GM21447 (cell line): ENCODE measurements around the gene CLSTN3.

ENCODE experiments used
- ATAC-seq: cut with Tn5 transposase; IDR thresholded peaks from one replicate; pipeline ENCODE4 v1.9.1; 2021; ENCODE audit not compliant: unreplicated experiment

Gene CLSTN3

DNA sequence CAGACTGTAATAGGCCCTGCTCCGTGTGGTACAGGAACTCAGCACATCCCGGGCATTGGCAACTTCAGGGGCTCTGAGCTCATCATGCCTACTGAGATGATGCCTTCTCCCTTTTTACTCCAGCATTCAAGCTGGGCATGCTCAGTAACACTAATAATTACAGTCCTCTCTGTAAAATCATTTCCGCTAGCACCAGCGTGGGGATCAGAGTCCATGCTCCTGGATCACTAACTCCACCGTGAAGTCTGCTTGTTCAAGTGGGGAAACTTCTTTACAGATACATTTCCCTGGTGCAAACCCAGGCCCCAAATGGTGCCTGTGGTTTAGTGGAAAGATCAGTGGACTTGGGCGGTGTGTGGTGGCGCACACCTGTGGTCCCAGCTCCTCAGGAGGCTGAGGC lies 16.7 kb downstream of the CLSTN3 start:
- ATAC-seq: no peak

DNA sequence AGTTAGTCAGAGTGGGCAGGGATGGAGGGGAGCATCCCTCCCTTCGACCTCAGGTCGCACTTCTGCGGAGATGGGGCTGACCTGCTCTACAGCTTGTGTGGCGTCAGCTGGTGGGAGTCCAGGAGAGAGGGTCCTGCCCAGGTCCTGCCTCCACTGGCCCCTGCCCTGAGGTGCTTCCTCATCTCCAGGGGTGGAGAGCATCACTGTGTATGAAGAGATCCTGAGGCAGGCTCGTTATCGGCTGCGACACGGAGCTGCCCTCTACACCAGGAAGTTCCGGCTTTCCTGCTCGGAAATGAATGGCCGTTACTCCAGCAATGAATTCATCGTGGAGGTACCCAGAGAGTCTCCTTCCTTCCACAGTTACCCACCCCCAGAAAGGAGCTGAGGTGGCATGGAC lies 20.2 kb downstream of the CLSTN3 start:
- no peak for ATAC-seq

GRCh38 chr12:7150841-7151240 lies 20.7 kb downstream of the CLSTN3 start:
- no peak for ATAC-seq

DNA sequence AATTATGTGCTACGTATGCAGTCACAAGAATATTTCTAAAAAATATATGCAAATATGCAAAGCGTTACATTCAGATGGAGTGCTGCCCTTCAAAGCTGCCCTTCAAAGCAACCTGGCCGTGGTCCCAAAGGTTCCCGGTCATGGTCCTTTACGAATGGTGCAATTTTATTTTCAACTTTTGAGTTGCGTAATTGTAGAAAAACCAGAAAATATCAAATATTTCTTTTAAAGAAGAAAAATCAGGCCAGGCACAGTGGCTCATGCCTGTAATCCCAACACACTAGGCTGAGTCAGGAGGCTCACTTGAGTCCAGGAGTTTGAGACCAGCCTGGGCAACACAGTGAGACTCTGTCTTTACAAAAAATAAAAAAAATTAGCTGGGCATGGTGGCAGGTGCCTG lies 21.4 kb downstream of the CLSTN3 start:
- no peak for ATAC-seq

- ATAC-seq: no peak
Observed at GRCh38 chr12:7152818-7153217, 22.6 kb downstream of the CLSTN3 start.

GRCh38 chr12:7154042-7154441 lies 23.9 kb downstream of the CLSTN3 start:
- ATAC-seq: no peak

- ATAC-seq: no peak
Observed at GRCh38 chr12:7154901-7155470, 24.8 kb downstream of the CLSTN3 start.

DNA sequence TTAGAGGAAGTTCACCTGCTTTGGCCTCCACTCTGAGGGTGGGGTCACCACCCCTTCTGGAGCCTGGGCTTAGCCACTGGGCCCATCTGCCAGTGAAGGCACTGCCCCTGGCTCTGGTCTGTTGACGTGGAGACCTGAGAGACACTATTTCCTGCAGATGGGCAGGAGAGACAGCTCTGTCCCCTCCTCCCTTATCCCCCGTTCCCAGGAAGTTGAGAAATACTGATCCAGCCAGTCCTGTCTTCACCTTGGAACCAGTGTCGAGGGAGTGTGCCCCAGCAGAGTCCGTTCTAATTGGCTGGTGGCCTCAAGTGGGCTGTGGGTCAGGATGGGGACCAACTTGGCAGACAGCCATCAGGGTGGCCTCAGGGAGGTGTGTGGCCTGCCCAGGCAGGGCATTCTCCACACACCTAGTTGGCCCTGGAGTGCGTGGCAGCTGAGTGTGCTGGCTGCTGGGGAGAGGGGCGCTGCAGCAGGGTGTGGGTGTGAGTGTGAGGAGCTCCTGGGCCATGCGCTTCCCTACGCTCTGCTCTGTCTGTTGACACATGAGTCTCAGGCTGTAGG lies 25.4 kb downstream of the CLSTN3 start:
- no peak for ATAC-seq

DNA sequence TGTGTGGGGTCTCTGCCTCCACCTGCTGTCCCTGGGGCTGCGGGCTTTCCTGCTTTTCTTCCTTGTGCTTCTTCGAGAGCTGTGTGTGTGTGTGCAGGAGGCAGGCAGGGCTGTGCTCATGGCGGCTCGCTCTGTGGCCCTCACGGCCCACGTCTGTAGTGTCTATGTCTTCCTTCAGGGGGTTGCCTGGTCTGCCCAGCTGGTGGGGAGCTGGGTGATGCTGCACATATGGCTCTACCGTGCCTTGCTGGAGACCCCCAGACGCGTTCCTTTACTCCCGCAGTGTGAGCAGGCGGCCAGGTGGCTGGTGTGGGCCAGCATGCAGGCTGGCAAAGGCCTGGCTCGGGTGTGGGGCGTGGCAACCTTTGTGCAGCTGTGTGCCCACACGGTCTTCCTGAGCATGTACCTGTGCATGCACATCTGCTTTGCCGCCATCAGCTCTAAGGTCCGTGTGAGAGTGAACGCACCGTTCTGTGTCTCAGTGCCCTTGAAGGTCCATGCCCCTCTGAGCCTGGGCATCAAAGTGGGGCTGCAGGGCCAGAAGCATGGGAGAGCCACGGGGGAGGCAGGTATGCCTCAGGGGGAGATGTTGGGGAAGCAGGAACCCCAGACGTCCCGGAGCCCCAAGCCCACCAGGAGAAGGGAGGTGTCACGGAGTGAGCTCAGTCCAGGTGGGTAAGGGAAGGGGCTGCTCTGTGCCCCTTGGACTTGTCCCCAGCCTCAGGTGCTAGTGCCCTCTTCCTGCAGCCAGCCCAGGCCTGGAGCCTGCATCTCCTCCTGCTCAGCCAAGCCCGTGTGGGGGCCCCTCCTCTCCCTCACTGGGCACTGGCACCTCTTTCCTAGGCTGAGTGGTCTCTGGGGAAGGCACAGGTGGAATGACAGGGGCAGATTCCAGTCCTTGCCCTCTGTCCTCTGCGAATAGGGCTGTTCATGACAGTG lies 26.4 kb downstream of the CLSTN3 start:
- ATAC-seq: no peak

- ATAC-seq: no peak
Observed at GRCh38 chr12:7157391-7157790, 27.2 kb downstream of the CLSTN3 start.

DNA sequence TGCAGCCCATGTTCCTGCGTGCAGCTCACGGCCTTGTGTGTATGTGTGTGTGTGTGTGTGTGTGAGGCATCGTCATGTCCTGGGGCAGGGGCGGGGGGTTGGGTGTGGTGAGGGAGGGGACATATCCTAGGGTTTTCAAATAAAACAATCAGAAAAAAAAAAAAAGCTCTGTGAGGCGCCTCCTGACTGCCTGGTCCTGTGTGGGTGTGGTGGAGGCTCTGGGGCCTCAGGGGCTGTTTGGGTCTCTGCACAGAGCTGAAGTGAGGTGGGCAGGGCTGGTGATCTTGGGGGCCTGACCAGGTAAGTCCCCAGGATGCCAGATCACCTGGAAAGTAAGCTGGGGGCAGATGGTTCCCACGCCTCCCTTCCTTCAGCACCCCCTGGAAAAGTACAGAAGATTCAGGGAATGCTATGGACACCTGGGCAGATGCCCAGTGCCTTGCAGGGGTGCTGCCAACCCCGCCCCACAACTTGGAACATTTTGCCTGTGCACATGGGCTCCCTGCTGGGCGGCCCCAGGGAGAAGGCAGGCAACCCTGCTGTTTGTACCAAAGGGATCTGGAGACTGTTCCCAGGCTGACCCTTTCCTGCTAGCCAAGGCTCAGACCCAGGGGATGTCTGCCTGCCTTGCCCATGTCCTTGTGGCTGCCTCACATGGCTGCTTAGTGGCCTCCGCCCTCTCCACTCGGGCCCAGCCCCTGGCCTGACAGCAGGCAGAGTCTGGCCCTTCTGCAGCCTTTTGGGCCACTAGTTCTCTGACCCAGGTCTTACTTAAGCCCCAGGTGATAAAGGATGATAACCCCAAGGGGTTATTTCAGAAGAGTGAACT lies 28.8 kb downstream of the CLSTN3 start:
- ATAC-seq: no peak

DNA sequence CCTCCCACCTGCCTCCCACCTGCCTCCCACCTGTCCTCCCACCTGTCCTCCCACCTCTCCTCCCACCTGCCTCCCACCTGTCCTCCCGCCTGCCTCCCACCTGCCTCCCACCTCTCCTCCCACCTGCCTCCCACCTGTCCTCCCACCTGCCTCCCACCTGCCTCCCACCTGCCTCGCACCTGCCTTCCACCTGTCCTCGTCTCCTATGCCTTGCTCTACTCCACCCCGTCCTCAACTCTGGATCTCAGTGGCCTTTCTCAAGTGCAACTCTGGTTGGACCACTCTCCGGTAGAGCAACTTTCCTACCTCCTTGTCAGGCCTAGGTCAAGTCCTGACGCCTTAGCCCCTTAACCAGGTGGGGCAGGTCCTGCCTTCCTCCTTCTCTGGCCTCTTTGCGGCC lies 30.0 kb downstream of the CLSTN3 start:
- no peak for ATAC-seq

GRCh38 chr12:7161327-7161726 lies 31.2 kb downstream of the CLSTN3 start:
- no peak for ATAC-seq

DNA sequence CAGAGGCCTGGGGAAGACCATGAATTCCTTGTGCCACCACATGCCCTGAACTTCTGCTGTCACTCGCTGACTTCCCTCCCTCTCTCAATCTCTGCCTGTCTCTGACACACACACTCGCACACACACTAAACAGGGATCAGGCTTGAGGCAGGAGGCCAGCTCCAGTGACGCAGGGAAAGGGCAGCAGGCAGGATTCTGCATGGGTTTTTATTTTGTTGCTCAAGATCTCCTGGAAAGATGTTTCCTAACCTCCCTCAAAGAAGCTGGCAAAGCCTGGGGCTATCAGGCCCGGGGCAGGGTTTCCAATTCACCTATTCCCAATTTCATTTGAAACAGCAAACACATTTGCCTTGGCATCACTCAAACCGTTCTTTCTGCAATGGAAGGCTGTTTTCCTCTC lies 31.6 kb downstream of the CLSTN3 start:
- no peak for ATAC-seq

GRCh38 chr12:7162691-7163114 lies 32.5 kb downstream of the CLSTN3 start:
- no peak for ATAC-seq

GRCh38 chr12:7169951-7170350 lies 39.8 kb downstream of the CLSTN3 start:
- ATAC-seq: no peak

DNA sequence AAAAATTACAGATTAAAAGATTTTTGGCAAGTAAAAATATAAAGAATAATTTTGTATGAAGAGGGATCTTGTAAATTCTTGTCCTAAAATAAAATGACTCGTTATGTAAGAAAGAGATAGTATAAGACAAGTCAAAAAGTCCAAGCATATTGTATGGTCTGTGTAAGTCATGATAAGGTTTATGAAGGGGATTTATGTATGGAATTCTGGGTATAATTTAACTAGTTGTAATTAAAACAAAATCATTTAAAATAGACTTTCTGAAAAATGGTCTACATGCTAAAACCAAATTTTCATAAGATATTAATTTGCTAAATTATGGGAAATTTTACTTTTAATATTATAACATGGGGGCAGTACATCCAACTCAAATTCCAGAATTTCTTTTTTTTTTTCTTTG lies 41.7 kb downstream of the CLSTN3 start:
- no peak for ATAC-seq

DNA sequence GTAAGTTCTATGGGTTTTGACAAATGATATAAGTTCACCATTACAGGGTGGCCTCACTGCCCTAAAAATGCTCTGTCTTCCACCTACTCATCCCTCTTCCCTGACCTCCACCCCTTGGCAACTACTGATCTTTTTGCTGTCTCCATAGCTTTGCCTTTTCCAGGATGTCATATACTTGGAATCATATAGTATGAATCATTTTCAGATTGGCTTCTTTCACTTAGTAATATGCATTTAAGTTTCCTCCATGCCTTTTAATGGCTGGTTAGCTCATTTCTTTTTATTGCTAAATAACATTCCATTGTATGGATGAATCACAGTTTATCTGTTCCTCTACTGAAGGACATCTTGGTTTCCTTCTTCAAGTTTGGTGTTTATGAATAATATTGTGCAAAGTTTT lies 45.3 kb downstream of the CLSTN3 start:
- no peak for ATAC-seq

GRCh38 chr12:7176595-7176994 lies 46.4 kb downstream of the CLSTN3 start:
- ATAC-seq: no peak

DNA sequence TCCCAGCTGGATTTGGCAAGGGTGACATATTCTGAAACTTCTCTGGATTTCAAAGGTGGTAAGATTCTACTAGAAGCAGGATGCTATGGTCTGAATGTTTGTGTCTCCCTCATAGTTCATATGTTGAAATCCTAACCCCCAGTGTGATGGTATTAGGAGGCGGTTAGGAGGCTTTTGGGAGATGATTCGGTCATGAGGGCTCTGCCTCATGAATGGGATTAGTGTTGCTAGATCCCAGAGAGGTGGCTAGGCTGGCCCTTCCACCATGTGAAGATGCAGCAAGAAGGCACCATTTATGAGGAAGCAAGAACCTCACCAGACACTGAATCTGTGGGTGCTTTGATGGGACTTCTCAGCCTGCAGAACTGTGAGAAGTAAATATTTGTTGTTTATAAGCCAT lies 48.3 kb downstream of the CLSTN3 start:
- no peak for ATAC-seq

GRCh38 chr12:7180685-7181084 lies 50.5 kb downstream of the CLSTN3 start:
- ATAC-seq: no peak
